GM06990 (cell line): ENCODE data around the gene GATC.

Experiments used
- DNase-seq: peaks from one replicate; pipeline ENCODE4 v3.0.0-alpha.2; 2011; ENCODE audit not compliant: insufficient read length; ENCODE audit errors: extremely low read depth
- H3K27me3 ChIP-seq: replicated peaks from 2 replicates; pipeline ENCODE4 v1.6.0; 2011; ENCODE audit warnings: low read length; ENCODE audit not compliant: control insufficient read depth, insufficient read depth
- H3K36me3 ChIP-seq: 2 replicates; pipeline ENCODE4 v1.5.1; 2011; ENCODE audit warnings: low read length; ENCODE audit not compliant: control insufficient read depth, insufficient read depth
- H3K4me3 ChIP-seq: replicated peaks from 2 replicates; pipeline ENCODE4 v1.5.1; 2011; ENCODE audit warnings: low read depth, mild to moderate bottlenecking, control low read depth, low read length
- CTCF ChIP-seq: IDR thresholded peaks from 2 replicates; pipeline ENCODE4 v1.5.1; 2011; ENCODE audit warnings: low read length, control low read depth, mild to moderate bottlenecking, inconsistent platforms; ENCODE audit not compliant: insufficient read depth, poor library complexity, severe bottlenecking

GATC gene

DNA sequence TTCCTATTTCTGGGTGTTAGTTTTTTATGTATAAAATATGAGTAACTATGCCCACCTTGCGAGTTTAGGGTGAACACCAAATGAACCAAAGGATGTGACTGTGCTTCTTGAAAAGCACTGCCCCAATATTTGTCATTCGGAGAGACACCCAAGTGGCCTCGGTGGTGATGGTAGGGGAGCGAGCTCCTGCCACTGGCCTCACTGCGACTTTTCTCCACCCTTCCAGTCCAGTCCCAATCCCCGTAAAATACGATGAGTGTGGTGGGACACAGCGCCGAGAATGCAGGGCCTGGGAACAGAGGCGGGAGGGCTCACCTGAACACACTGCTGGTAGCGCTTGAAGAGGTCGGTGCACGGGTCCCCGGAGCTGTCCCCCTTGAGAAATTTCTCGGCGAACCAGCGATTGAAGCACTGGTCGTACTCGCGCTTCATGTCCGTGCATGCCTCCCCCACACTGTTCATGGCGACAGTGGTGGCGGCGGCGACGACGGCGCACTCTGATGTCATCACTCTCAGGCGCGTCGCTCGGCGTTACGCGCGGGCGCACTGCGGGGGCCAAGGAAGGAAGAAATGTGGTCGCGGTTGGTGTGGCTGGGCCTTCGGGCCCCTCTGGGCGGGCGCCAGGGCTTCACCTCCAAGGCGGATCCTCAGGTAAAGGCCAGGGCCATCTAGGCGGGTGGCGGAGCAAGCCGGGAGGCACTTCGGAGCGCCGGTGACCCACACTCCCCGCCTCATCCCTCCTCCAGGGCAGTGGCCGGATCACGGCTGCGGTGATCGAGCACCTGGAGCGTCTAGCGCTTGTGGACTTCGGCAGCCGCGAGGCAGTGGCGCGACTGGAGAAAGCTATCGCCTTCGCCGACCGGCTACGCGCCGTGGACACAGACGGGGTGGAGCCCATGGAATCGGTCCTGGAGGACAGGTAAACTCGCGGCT lies at the start of gene GATC, which contains the start of gene TRIAP1:
TSS of gene GATC (plus strand) at position 534 of the 933 bp plus-strand sequence. CDS start at position 571, 37 bp downstream.
TSS of gene TRIAP1 (minus strand) at position 474 of the 933 bp plus-strand sequence. CDS start at position 462, 12 bp downstream.
- Histone ChIP-seq H3K4me3 (peak within 1 kb of the TSS; percentile 92), H3K36me3 (peaks cover 6% of the 10 kb centered on the region), H3K27me3 (no peaks in the 10 kb centered on the region)
- TF ChIP-seq CTCF: no peak
- DNase-seq: peak; percentile 91

GRCh38 chr12:120397824-120398540 lies 48.3 kb upstream of the GATC start:
- Histone ChIP-seq H3K4me3 (no peak overlapping the region), H3K27me3 (no peaks in the 10 kb centered on the region; the same call in 1 of the 2 replicates)

GRCh38 chr12:120399531-120399930 lies 46.7 kb upstream of the GATC start:
- no peak for DNase-seq
- H3K27me3 ChIP-seq: no peaks in the 10 kb centered on the region; the same call in 1 of the 2 replicates
- TF ChIP-seq CTCF: no peak
- H3K36me3 ChIP-seq: no peaks in the 10 kb centered on the region
- no peak overlapping the region for H3K4me3 ChIP-seq

More at GRCh38 chr12:120397824-120398540, 48.3 kb upstream of the GATC start:
- H3K36me3 ChIP-seq: no peaks in the 10 kb centered on the region
- no peak for TF ChIP-seq CTCF
- no peak for DNase-seq

GRCh38 chr12:120402217-120402616 lies 44.0 kb upstream of the GATC start:
- no peak for TF ChIP-seq CTCF
- Histone ChIP-seq H3K36me3 (no peaks in the 10 kb centered on the region), H3K27me3 (no peaks in the 10 kb centered on the region; the same call in 1 of the 2 replicates), H3K4me3 (no peak overlapping the region)
- DNase-seq: no peak

GRCh38 chr12:120403869-120404268 lies 42.4 kb upstream of the GATC start:
- no peak for DNase-seq
- no peaks in the 10 kb centered on the region for H3K36me3 ChIP-seq
- no peak overlapping the region for H3K4me3 ChIP-seq
- H3K27me3 ChIP-seq: no peaks in the 10 kb centered on the region; the same call in 1 of the 2 replicates
- no peak for TF ChIP-seq CTCF
